ENCODE data around the gene RAP1GDS1.

- TF ChIP-seq CTCF (IDR thresholded peaks at IDR 0.05; ENCODE audit: low read depth, low read length, missing input control) (no peak), MAX (IDR thresholded peaks at IDR 0.05) (no peak), EGR1 (IDR thresholded peaks at IDR 0.05; ENCODE audit: low read depth in 2 of 2) (no peak), GABPA (IDR thresholded peaks at IDR 0.05 in 1 of 2, conservative IDR thresholded peaks at IDR 0.05 in 1 of 2) (no peak), TAF1 (conservative IDR thresholded peaks at IDR 0.05) (no peak), SP1 (IDR thresholded peaks at IDR 0.05) (no peak), REST (IDR thresholded peaks at IDR 0.05) (no peak), JUND (IDR thresholded peaks at IDR 0.05) (no peak), ATF3 (IDR thresholded peaks at IDR 0.05) (no peak), RAD21 (IDR thresholded peaks at IDR 0.05) (no peak), FOXA1 (IDR thresholded peaks at IDR 0.05) (no peak), ZBTB33 (IDR thresholded peaks at IDR 0.05) (no peak), NR2F2 (IDR thresholded peaks at IDR 0.05) (no peak), YY1 (IDR thresholded peaks at IDR 0.05) (no peak)
These were observed 91.2 kb downstream of the RAP1GDS1 start for GRCh38 chr4:98352396-98352795.
